Left cardiac atrium (tissue), 4 donors: ENCODE measurements around the gene CCDC181. TPM values are rescaled to one million over a fixed set of nuclear protein-coding genes. Genes with fewer than 3 reads are reported as not detected.

Source experiments
- ATAC-seq, 2 donors: fragments of 200-7000 bp; cut with Tn5 transposase; one replicate each; pipeline ENCODE4 v1.9.1; 2020; ENCODE audit warnings: mild to moderate bottlenecking in 2 of 2, moderate library complexity in 2 of 2
- DNase-seq: peaks from one replicate; pipeline ENCODE4 v3.0.0-alpha.2; 2020
- intact Hi-C, 2 donors: fragments of 100-400 bp; cut with DNase I; formaldehyde crosslinking; loops; one replicate each; pipeline versions ENCODE4 v1.14.1 to v1.15.1; 2022 to 2023
- long read RNA-seq: library from polyadenylated mRNA; unstranded; transcript quantifications from one replicate; pipeline ENCODE4 v2.0.0, GENCODE V29; 2021
- total RNA-seq, 2 donors: library from RNA; stranded (reverse); fragmentation: NEBNext Ultra II Directional; extraction: Animal tissue kit (Norgen Biotek cat#: 25700); gene quantifications; one replicate each; pipeline ENCODE4 v1.2.1, GENCODE V29; 2021
- donor health status: DM: no; HTN: yes; CAD: no.
- donor health status: DM: no; HTN: yes; CAD: no; lungs with severe emphysema.
- donor health status: DM: yes; HTN: yes; CAD: no.
- donor health status: Dilated cardiomyopathy.

The CCDC181 gene
- total RNA-seq = 1 to 10 TPM; 1.1 to 1.6 TPM
- long read RNA-seq, partial matches to known transcripts = 0 of 1 reads
- long read RNA-seq, other reads (novel, unspliced or antisense) = 1 of 1 reads

- DNase-seq = peak; percentile 82
- ATAC-seq = peak; percentile 97 to 98
- intact Hi-C loops = no loop called here
These were observed at the start of gene CCDC181 for GRCh38 chr1:169427081-169427641. Gene CCDC181 (minus strand): TSS chr1:169427474. CDS start chr1:169424927, 2,547 bp downstream.

- DNase-seq = no peak
- no peak for ATAC-seq
- intact Hi-C loops = no loop called here
These were observed 48.6 kb upstream of the CCDC181 start for GRCh38 chr1:169475806-169476387.

- no peak for ATAC-seq
- DNase-seq = no peak
- intact Hi-C loops = no loop called here
These were observed 47.2 kb upstream of the CCDC181 start for GRCh38 chr1:169474302-169474995.

- no peak for ATAC-seq
- DNase-seq = no peak
- intact Hi-C loops = no loop called here
These were observed 46.1 kb upstream of the CCDC181 start for GRCh38 chr1:169473347-169473746.

GRCh38 chr1:169472738-169473137 is 45.5 kb upstream of the CCDC181 start:
- intact Hi-C loops = no loop called here
- ATAC-seq (no peak), DNase-seq (no peak)

GRCh38 chr1:169468982-169469381 is 41.7 kb upstream of the CCDC181 start:
- ATAC-seq = peak in 1 of 2 donors; percentile 44
- intact Hi-C loops = loop anchor here in 1 of 2 donors (5.0 kb wide), 1 partner anchor 78 kb away; no protein-coding TSS in a partner anchor
- no peak for DNase-seq

- ATAC-seq = peak in 1 of 2 donors; percentile 39
- intact Hi-C loops = loop anchor here in 1 of 2 donors (5.0 kb wide), 1 partner anchor 81 kb away; no protein-coding TSS in a partner anchor
- no peak for DNase-seq
These were observed 39.3 kb upstream of the CCDC181 start for GRCh38 chr1:169466259-169467230.

GRCh38 chr1:169465281-169465680 is 38.0 kb upstream of the CCDC181 start:
- no peak for ATAC-seq
- DNase-seq = no peak
- intact Hi-C loops = loop anchor here in 1 of 2 donors (5.0 kb wide), 1 partner anchor 82 kb away; no protein-coding TSS in a partner anchor

GRCh38 chr1:169462385-169462784 is 35.1 kb upstream of the CCDC181 start:
- no peak for ATAC-seq
- no peak for DNase-seq
- intact Hi-C loops = no loop called here

GRCh38 chr1:169461390-169462000 is 34.2 kb upstream of the CCDC181 start:
- DNase-seq (no peak), ATAC-seq (no peak)
- intact Hi-C loops = no loop called here

- DNase-seq = no peak
- ATAC-seq = peak; percentile 47 to 72
- intact Hi-C loops = no loop called here
These were observed 33.0 kb upstream of the CCDC181 start for GRCh38 chr1:169460191-169460833.

GRCh38 chr1:169457443-169457842 is 30.2 kb upstream of the CCDC181 start:
- ATAC-seq = no peak
- DNase-seq = no peak
- intact Hi-C loops = no loop called here

GRCh38 chr1:169456029-169456428 is 28.8 kb upstream of the CCDC181 start:
- intact Hi-C loops = no loop called here
- ATAC-seq (no peak), DNase-seq (no peak)

GRCh38 chr1:169452921-169453320 is 25.6 kb upstream of the CCDC181 start:
- ATAC-seq (no peak), DNase-seq (no peak)
- intact Hi-C loops = no loop called here

- intact Hi-C loops = no loop called here
These were observed 24.0 kb upstream of the CCDC181 start for GRCh38 chr1:169451218-169451824.

GRCh38 chr1:169443923-169444322 is 16.6 kb upstream of the CCDC181 start:
- DNase-seq (no peak), ATAC-seq (no peak)
- intact Hi-C loops = no loop called here

More at GRCh38 chr1:169451218-169451824, 24.0 kb upstream of the CCDC181 start:
- ATAC-seq (no peak), DNase-seq (no peak)

- intact Hi-C loops = no loop called here
- DNase-seq (no peak), ATAC-seq (no peak)
These were observed 1.0 kb downstream of the CCDC181 start for GRCh38 chr1:169426174-169426705.

- ATAC-seq (no peak), DNase-seq (no peak)
- intact Hi-C loops = no loop called here
These were observed 6.0 kb downstream of the CCDC181 start for GRCh38 chr1:169421309-169421708.
